HepG2 (cell line): ENCODE data around the gene INO80B. TPM values are rescaled to one million over a fixed set of nuclear protein-coding genes. Genes with fewer than 3 reads are reported as not detected.

Experiments used
- ATF7-NPFF ChIP-seq: sonication (generic); formaldehyde crosslinking; IDR thresholded peaks from 2 replicates; pipeline ENCODE4 v1.8.1; 2023; ENCODE audit warnings: mild to moderate bottlenecking, low read depth, missing genetic modification reagents, moderate library complexity
- HNRNPL ChIP-seq: fragments of 200-400 bp; formaldehyde crosslinking; IDR thresholded peaks from 2 replicates; pipeline ENCODE4 v1.6.1; 2017; ENCODE audit warnings: mild to moderate bottlenecking, low read depth, low read length
- JUND ChIP-seq: sonication (generic); formaldehyde crosslinking; IDR thresholded peaks from 2 replicates; pipeline ENCODE4 v1.8.0; 2022; ENCODE audit warnings: mild to moderate bottlenecking, missing genetic modification reagents
- NCOR1 ChIP-seq: fragments of 200-600 bp; sonication (generic); IDR thresholded peaks from 2 replicates; pipeline ENCODE4 v1.7.0; 2017; ENCODE audit warnings: antibody characterized with exemption, low read length, borderline replicate concordance
- NFAT5 ChIP-seq: sonication (generic); formaldehyde crosslinking; IDR thresholded peaks from 2 replicates; pipeline ENCODE4 v1.4.0; 2020; ENCODE audit warnings: missing genetic modification reagents
- PAXIP1 ChIP-seq: sonication (generic); formaldehyde crosslinking; conservative IDR thresholded peaks from 2 replicates; pipeline ENCODE4 v1.4.0; 2020; ENCODE audit warnings: mild to moderate bottlenecking, missing genetic modification reagents, moderate library complexity
- SMYD3 ChIP-seq: sonication (generic); formaldehyde crosslinking; IDR thresholded peaks from 2 replicates; pipeline ENCODE4 v1.8.1; 2023; ENCODE audit warnings: mild to moderate bottlenecking, missing genetic modification reagents
- SNRNP70 ChIP-seq: fragments of 200-400 bp; formaldehyde crosslinking; IDR thresholded peaks from 2 replicates; pipeline ENCODE4 v1.6.1; 2017; ENCODE audit warnings: mild to moderate bottlenecking, low read depth, low read length, moderate library complexity
- SOX5 ChIP-seq: IDR thresholded peaks from 2 replicates; pipeline ENCODE4 v1.6.1; 2016; ENCODE audit warnings: borderline replicate concordance
- TEAD3 ChIP-seq: optimal IDR thresholded peaks from 2 replicates; pipeline ENCODE3; 2016; ENCODE audit warnings: borderline replicate concordance
- TFAP4 ChIP-seq: sonication (generic); IDR thresholded peaks from 2 replicates; pipeline ENCODE4 v1.6.1; 2016; ENCODE audit warnings: low read depth, borderline replicate concordance
- TP53 ChIP-seq: sonication (generic); formaldehyde crosslinking; conservative IDR thresholded peaks from 2 replicates; pipeline ENCODE4 v1.4.0; 2020; ENCODE audit warnings: missing genetic modification reagents
- ZBTB3 ChIP-seq: sonication (generic); formaldehyde crosslinking; IDR thresholded peaks from 2 replicates; pipeline ENCODE4 v1.4.0; 2020; ENCODE audit warnings: low read depth, mild to moderate bottlenecking, moderate library complexity, missing genetic modification reagents, borderline replicate concordance
- ZNF10 ChIP-seq: sonication (generic); formaldehyde crosslinking; IDR thresholded peaks from 2 replicates; pipeline ENCODE4 v1.4.0; 2020; ENCODE audit warnings: mild to moderate bottlenecking, low read depth, missing genetic modification reagents, borderline replicate concordance
- ZNF232 ChIP-seq: sonication (generic); formaldehyde crosslinking; IDR thresholded peaks from 2 replicates; pipeline ENCODE4 v1.4.0; 2020; ENCODE audit warnings: missing genetic modification reagents, borderline replicate concordance
- ZNF747 ChIP-seq: sonication (generic); formaldehyde crosslinking; IDR thresholded peaks from 2 replicates; pipeline ENCODE4 v1.8.1; 2023; ENCODE audit warnings: missing genetic modification reagents, mild to moderate bottlenecking, borderline replicate concordance
- ZNF883 ChIP-seq: sonication (generic); formaldehyde crosslinking; IDR thresholded peaks from 2 replicates; pipeline ENCODE4 v1.5.1; 2020; ENCODE audit warnings: mild to moderate bottlenecking, missing genetic modification reagents; ENCODE audit errors: not compliant biosample characterization
- polyA plus RNA-seq, 8 experiments: library from polyadenylated mRNA; depleted of rRNA in 3 of 8; stranded (reverse) in 7 of 8; unstranded in 1 of 8; fragments of >200 nt; fragmentation: Illumina TruSeq in 4 of 8; extraction: Trizol in 4 of 8; gene quantifications; 2 replicates each; pipeline versions ENCODE4 v1.2.1 to v1.2.3, GENCODE V29; 2011 to 2016; ENCODE audit warnings: low read depth in 4 of 8, missing spikeins in 1 of 8, mixed read lengths in 1 of 8; ENCODE audit not compliant: insufficient read depth in 1 of 8
- total RNA-seq, 5 experiments: library from RNA; depleted of rRNA; stranded (reverse); fragments of >200 nt; fragmentation: Illumina TruSeq; extraction: Trizol; gene quantifications; 2 replicates each; pipeline ENCODE4 v1.2.3, GENCODE V29; 2016; ENCODE audit warnings: low read depth in 1 of 5
- TF ChIP-seq, protein P1 (sequence below): sonication (generic); formaldehyde crosslinking; IDR thresholded peaks from 2 replicates; pipeline ENCODE4 v1.4.0; 2020; ENCODE audit warnings: mild to moderate bottlenecking, low read depth, missing genetic modification reagents

INO80B gene
- total and polyA plus RNA-seq, 2 of the 13 experiments (the other 11 are each of a cell fraction or from before 2014, with no cell fraction given) = 6.2 to 14.5 TPM

DNA sequence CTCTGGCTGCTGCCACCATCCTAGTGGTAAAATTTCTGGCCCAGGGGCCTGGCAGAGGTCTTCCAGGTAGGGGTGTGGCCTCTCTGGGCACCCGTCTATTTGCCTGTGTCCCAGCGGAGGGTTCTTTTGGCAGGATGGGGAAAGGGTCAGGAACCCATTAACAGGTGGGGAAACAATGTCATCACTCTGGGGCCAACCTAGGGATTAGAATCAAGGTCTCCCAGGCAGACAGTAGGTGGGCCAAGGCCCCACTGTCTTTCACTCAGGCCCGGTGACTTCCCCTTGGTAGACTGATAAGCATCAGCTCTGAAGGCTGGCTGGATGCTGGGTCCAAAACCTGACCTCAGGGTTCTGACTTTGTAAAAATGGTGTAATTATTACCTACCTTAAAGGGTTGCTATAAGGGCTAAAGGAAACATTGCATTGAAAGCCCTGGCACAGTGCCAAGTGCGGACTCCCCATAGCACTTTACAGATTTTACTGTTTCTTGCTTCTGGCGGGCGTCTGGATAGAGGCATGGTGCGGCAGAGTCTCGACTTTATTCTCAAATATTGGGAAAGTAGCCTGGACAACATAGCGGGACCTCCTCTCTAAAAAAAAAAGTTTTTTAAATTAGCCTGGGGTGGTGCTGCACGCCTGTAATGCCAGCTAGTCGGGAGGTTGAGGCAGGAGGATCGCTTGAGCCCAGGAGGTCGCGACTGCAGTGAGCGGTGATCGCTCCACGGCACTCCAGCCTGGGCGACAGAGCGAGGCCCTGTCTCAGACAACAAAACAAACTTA, 42.3 kb downstream of the INO80B start (continued):
- TF ChIP-seq PAXIP1 (CRISPR knock-in tag) = peak; percentile 76; the same call in 1 of the 2 replicates
- TF ChIP-seq ATF7-NPFF (CRISPR knock-in tag) = no peak
- no peak for TF ChIP-seq JUND (CRISPR knock-in tag)
- no peak for TF ChIP-seq SMYD3 (CRISPR knock-in tag)
- TF ChIP-seq, protein P1, sequence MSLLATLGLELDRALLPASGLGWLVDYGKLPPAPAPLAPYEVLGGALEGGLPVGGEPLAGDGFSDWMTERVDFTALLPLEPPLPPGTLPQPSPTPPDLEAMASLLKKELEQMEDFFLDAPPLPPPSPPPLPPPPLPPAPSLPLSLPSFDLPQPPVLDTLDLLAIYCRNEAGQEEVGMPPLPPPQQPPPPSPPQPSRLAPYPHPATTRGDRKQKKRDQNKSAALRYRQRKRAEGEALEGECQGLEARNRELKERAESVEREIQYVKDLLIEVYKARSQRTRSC (CRISPR knock-in tag) = 0 out of 2 replicates have a peak, but pooled peaks have one; percentile 26
- TF ChIP-seq SOX5 = peak; percentile 24; the same call in 1 of the 2 replicates
- no peak for TF ChIP-seq TP53 (CRISPR knock-in tag)
- no peak for TF ChIP-seq ZNF232 (CRISPR knock-in tag)
- no peak for TF ChIP-seq TEAD3 (CRISPR knock-in tag)
- TF ChIP-seq ZBTB3 (CRISPR knock-in tag) = no peak
- TF ChIP-seq TFAP4 = peak; percentile 20; the same call in 1 of the 2 replicates
- no peak; the same call in 1 of the 2 replicates for TF ChIP-seq NFAT5 (CRISPR knock-in tag)
- peak; percentile 41; the same call in 1 of the 2 replicates for TF ChIP-seq ZNF747
- TF ChIP-seq SNRNP70 = no peak
- TF ChIP-seq HNRNPL = no peak
- peak; percentile 72; the same call in 1 of the 2 replicates for TF ChIP-seq NCOR1
- no peak for TF ChIP-seq ZNF10 (CRISPR knock-in tag)
- no peak for TF ChIP-seq ZNF883
